SKM-1 treated with dmso at 0.1 percent for 144 hours (cell line): ENCODE results near the gene VARS2.

Source experiments
- DNase-seq: peaks from one replicate; lab custom pipeline; 2025; ENCODE audit not compliant: unreplicated experiment; lab: John Stamatoyannopoulos, UW

Gene VARS2

DNA sequence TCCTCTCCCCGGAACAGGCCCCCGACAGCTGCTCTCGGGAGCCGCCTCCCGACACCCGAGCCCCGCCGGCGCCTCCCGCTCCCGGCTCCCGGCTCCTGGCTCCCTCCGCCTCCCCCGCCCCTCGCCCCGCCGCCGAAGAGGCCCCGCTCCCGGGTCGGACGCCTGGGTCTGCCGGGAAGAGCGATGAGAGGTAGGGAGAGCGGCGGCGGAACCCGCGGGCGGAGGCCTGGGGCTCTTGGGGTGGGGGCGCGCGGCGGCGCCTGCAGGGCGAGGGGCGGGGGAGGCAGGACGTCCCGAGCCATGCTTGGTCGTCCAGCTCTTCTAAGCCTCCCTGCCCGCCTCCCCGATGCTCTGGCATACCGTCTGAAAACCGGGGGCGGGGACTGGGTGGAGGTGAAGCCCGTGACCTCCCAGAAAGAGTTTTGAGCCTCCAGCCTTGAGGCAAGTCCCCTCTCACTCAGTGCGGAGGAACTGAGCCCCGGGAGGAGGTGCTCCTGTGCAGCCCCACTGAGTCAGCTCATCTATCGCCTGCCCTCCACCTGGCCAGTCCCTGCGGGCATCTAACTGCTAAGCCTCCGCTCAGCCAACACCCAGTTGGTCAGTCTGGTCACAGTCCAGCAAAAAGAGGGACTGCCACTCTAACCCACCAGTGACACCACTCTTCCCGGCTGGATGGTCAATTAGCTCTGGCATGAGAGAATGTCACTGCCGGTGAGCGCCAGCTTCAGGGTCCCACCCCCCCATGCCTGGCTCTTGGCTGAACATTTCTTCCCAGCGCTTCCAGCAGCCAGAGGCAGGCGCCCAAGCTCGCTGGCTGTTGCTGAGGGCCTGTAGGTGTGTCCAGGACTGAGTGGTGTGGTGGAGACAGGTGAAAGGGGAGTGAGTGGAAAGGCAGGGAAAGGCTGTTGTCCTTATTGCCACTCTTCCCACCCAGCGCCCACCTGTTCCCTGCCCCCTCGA, 29.2 kb upstream of the VARS2 start:
- DNase-seq: no peak

DNA sequence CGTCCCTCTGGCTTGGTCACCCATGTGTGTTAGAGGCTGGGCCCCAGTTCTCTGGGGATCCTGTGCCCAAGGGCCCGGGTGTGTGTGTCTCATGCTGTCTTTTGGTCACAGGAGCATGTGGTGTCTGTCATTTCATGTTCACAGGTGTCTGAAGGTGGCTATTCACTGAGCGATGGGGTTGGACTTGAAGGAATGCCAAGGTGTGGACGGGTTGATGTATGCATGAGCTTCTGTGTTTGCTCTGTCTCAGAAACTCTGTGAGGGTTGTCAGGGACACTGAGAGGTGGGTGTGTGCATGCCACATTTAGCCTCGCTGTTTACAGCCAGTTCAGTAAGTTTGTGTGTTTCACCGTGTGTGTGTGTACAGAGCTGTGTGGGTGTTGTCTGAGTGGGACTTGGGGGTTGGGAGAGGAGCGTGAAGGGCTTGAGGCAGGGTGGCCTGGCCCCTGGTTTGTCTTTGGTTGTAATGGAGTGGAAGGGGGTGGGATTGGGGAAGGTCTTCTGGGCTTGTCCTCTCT, 28.5 kb upstream of the VARS2 start:
- no peak for DNase-seq

DNA sequence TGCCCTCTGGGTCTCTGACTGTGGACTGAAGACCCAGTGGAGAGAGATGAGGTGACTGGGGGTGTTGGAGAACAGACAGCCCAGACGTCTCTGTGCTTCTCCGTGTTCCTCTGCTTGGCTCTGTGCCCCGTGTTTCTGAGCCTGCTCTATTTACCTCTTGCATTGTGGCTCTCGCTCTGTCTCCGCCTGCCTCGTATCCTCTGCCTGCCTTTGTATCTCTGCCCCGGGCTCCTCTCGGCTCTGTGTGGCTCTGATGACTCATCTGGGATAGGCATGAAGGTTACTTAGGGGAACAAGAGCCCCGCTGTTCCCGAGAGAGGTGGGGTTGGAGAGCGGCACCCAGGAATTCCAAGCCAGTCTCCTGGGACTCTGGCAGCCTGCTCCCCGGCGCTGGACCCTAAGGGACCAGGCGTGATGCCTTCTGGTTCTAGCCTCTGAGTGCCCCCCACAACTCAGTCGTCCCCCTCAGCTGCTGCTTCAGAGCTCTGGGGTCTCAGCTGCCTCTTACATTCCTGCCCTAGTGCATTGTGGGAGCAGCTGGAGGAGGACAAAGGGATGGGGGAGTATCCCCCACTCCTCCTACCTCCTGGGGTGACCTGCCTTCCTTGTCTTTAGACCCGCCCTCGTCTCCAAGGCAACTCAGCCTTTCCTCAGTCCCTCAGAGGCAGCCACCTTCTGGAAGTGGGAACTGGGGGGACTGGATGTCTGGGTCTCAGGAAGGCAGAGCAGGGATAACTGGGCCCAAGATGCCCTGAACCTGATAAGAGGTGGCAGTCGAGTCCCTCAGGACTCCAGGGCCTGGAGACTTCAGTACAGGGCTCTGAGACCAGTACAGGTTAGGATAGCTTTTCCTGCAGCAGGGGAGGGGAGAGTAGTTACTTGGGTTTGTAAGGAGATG, 27.8 kb upstream of the VARS2 start:
- DNase-seq: no peak

DNA sequence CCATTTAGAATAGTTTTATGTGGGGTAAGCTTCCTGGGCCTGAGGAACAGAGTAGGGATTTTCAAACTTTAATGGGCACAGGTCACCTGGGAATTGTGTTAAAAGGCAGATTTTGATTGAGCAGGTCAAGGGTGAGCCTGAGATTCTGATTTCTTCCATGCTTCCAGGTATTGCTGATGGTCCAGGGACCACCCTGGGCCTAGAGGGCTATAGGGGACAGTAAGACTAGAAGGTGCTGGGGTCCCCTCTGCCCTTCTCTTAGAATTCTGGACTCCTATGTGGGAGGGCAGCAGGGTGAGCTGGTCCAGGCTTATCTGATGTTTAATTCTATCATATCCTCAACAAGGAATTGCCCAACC, 27.2 kb upstream of the VARS2 start:
- DNase-seq: no peak

DNA sequence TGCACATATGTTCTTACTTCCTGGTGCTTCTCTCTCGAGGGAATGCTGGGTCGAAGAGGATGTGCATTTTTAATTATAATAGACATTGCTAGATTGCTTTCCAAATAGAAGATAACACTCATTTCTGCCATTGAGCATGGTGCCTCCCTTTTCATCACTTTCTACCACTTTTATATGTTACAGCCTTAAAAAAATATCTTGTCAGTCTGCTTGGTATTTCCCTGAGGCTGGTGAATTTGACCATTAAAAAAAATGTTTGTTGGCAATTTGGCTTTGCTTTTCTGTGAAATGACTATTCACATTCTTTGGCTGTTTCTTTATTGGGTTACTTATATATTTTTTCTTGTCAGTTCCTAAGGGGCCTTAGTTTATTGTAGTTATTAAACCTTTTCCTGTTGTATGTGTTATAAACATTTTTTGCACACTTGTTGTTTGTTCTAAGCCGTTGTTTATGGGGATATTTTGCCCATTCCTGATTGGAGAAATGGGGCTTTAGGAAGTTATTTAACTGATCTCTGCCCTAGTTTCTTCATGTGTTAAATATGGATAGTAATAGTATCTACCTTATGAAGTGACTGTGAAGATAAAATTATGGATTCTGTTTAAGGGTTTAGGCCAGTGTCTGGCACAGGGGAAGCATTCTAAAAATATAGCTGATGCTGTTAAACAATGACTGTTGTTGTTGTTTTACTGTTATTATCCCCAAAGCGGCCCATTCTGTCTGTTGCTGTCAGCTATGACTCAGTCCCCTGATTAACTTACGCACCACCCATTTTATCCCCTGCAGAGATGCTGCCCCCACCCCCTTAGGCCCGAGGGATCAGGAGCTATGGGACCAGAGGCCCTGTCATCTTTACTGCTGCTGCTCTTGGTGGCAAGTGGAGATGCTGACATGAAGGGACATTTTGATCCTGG, 25.9 kb upstream of the VARS2 start:
- DNase-seq: no peak

DNA sequence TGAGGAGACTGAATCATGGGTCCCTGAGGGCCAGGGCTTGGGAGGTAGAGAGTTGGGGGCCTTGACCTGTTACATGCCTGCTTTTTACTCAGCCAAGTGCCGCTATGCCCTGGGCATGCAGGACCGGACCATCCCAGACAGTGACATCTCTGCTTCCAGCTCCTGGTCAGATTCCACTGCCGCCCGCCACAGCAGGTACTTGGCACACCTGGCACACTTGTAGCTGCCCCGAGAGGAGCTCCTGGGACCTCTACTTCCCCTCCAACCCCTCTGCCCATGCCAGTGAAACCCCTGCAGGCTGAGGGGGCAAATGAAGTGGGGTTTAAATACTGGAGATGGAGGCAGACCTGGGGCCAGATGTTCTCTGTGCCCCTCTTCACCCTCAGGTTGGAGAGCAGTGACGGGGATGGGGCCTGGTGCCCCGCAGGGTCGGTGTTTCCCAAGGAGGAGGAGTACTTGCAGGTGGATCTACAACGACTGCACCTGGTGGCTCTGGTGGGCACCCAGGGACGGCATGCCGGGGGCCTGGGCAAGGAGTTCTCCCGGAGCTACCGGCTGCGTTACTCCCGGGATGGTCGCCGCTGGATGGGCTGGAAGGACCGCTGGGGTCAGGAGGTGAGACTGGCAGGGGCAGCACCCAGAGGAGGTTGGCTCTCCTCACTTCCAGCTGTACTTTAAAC, 25.1 kb upstream of the VARS2 start:
- no peak for DNase-seq

DNA sequence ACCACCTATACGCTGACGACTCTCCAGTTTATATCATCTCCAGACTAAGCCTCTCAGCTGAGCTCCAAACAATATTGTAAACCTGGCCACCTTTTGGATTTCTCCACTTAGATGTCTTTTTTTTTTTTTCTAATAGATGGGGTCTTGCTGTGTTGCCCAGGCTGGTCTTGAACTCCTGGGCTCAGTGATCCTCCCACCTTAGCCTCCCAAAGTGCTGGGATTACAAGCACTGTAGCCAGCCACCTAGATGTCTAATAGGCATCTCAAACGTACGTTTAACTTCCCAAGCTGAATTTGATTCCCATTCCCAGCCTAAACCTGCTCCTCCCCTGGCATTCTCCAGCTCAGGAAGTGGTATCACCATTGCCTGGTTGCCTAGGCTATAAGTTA, 24.5 kb upstream of the VARS2 start:
- no peak for DNase-seq

DNA sequence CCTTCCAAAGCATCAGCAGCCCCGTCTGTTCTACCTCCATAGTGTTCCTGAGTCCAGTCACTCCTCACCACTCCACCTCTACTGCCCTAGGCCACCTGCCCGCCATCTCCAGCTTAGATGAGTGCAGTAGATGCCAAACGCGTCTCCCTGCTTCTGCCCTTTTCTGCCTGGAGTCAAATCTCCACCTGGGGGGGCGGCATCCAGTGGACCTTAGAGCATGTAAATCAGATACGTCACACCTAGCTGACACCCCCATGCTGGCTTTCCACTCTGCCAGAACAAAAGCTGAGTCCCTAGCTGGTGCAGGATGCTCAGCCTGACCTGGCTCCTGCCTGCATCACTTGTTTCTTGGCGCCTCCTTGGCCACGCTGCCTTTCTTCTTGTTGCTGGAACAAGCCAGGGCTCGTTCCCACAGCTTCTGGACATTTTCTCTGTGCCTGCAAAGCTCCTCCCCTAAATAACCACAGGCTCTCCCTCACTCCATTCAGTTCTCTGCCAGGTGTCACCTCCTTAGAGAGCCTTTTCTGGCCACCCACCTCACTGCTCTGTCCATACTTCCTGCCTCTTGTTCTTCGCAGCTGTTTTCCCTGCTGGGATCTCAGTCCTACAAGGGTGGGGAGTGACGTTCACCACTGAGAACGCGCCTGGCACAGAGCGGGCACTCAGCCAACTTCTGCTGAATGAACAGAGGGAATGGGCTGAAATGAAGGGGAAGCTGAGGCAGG, 24.0 kb upstream of the VARS2 start:
- no peak for DNase-seq

DNA sequence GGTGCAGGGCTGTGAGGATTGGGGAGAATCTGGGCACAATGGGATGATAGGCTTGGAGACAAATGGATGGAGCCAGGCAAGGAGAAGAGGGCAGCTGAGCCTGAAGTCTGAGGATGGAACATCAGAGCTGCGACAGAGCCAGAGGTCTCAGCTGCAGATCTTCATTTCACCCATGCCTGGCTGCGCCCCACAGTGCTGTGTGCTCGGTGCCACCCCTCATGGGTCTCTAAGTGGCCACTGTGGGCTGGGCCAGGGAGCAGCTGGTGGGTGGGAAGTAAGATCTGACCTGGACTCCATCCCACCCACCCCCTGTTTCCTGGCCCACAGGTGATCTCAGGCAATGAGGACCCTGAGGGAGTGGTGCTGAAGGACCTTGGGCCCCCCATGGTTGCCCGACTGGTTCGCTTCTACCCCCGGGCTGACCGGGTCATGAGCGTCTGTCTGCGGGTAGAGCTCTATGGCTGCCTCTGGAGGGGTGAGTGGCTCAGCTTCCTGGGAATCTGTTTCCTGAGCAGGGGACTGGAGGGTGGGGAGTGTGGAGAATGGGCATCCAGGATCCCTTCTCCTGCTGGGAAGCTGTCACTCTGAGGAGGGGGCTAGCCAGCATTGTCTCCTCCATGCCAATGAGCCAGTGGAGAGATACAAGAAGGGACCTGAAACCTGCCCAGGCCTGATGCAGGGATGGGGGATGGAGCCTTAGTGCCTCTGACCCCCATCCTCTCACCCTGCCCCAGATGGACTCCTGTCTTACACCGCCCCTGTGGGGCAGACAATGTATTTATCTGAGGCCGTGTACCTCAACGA, 23.2 kb upstream of the VARS2 start:
- DNase-seq: no peak

DNA sequence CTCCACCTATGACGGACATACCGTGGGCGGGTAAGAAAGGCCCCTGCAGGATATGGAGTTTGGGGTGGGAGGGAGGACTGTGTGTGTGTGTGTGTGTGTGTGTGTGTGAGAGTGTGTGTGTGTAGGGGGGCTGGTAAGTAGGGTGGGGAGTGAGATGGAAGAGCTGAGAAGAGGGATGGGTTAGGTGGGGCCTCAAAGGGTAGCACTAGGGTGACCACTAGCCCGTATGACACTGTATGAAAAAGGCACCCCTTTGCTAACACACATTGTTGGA, 22.7 kb upstream of the VARS2 start:
- DNase-seq: no peak

DNA sequence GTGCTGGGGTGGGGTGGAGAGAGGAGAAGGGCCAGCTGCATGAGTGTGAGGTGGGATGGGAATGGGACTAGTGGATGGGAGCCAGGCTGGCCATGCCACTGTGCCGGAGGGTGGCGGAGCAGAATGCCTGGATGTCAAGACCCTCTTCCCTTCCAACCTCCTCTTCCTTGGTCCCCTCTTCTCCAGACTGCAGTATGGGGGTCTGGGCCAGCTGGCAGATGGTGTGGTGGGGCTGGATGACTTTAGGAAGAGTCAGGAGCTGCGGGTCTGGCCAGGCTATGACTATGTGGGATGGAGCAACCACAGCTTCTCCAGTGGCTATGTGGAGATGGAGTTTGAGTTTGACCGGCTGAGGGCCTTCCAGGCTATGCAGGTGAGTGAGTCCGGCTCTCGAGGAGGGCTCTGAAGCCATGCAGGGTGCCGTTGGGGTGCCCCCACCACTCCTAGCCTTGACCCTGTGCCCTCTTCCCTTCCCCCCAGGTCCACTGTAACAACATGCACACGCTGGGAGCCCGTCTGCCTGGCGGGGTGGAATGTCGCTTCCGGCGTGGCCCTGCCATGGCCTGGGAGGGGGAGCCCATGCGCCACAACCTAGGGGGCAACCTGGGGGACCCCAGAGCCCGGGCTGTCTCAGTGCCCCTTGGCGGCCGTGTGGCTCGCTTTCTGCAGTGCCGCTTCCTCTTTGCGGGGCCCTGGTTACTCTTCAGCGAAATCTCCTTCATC, 22.1 kb upstream of the VARS2 start:
- no peak for DNase-seq

DNA sequence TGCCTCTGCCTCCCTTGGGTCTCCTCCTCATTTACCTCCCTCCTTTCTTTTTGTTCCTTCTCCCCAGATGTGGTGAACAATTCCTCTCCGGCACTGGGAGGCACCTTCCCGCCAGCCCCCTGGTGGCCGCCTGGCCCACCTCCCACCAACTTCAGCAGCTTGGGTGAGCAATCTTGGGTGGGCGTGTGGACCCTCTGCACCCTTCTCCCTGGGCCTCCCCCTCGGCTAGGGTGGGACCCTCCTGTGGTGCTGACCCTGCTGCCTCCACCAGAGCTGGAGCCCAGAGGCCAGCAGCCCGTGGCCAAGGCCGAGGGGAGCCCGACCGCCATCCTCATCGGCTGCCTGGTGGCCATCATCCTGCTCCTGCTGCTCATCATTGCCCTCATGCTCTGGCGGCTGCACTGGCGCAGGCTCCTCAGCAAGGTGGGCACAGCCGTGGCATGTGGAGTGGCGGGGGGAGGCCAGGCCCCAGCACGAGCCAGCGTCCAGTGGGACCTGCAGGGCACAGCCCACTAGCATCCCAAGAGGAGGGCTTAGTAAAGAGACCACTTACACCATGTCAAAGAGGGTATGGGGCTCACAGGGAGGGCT, 20.9 kb upstream of the VARS2 start:
- no peak for DNase-seq

DNA sequence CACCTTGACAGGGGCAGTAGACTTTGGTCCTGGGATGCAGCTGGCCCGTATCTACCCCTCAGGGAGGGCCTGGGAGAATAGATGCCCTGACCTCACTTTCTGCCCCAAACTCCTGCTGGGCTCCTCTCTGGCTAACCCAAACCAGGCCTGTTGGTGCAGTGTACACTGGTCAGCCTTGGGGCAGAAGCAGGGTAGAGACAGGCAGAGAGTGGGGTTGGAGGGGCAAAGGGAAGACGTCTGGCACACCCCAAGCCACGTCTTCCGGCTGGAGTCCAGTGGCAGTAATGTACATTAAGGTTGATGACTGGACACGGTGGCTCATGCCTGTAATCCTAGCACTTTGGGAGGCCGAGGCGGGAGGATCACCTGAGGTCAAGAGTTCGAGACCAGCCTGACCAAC, 20.4 kb upstream of the VARS2 start:
- DNase-seq: no peak

DNA sequence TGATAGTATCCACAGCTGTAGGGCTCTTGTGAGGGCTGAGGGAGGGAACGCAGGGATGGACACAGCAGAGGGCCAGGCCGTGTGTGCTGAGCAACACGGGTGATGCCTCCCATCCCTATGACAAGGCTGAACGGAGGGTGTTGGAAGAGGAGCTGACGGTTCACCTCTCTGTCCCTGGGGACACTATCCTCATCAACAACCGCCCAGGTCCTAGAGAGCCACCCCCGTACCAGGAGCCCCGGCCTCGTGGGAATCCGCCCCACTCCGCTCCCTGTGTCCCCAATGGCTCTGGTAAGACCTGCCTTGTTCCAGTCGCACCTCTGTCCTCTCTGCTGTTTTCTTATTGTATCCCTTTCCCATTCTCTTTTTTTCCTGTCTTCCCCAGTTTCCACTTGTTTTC, 19.7 kb upstream of the VARS2 start:
- no peak for DNase-seq

DNA sequence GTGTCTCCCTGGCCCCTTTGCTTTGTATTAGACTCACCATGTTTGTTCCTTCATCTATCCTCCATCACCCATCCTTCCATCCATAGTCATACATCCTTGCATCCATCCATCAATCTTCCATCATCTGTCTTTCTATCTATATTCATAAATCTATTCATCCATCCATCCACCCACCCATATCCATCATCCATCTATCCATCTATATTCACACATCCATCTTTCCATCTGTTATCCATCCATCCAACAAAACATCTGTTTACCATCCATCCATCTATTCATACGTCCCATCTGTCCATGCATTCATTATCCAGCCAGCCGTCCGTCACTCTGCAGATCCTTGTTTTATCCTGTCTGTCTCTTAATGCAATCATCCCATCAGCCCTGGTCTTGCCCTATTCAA, 19.1 kb upstream of the VARS2 start:
- no peak for DNase-seq

DNA sequence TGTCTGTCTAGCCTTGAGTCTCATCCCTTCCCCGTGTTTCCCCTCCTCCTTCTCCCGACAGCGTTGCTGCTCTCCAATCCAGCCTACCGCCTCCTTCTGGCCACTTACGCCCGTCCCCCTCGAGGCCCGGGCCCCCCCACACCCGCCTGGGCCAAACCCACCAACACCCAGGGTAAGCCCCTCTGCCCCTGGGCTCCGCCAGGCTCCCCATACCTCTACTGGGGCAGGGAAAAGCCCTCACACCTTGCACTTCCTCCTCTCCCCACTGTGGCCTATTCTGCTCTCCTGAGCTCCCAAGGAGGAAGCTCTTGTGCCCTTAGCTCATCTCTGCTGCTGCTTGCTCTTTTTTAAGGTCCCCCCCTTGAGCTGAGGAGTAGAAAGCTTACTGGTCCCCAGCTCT, 18.7 kb upstream of the VARS2 start:
- no peak for DNase-seq

DNA sequence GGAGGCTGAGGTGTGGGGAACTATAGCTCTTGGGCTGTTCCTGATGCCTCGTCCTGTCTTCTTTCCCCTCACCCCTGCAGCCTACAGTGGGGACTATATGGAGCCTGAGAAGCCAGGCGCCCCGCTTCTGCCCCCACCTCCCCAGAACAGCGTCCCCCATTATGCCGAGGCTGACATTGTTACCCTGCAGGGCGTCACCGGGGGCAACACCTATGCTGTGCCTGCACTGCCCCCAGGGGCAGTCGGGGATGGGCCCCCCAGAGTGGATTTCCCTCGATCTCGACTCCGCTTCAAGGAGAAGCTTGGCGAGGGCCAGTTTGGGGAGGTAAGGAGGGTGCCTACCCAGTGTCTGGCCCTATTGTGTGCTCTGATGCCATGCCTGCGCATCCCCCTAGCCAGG, 17.5 kb upstream of the VARS2 start:
- no peak for DNase-seq

DNA sequence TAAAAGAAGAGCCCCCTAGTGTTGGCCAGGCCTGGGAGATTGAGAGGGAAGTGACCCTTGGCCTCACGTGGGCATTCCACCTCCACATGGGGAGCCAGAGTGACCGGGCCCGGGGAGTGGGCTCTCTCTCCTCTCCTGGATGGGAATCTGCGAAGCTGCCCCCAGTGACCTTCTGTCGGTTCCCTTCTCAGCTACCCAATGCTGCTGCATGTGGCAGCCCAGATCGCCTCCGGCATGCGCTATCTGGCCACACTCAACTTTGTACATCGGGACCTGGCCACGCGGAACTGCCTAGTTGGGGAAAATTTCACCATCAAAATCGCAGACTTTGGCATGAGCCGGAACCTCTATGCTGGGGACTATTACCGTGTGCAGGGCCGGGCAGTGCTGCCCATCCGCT, 16.2 kb upstream of the VARS2 start:
- no peak for DNase-seq
